ENCODE results near the gene CIB2.

DNA sequence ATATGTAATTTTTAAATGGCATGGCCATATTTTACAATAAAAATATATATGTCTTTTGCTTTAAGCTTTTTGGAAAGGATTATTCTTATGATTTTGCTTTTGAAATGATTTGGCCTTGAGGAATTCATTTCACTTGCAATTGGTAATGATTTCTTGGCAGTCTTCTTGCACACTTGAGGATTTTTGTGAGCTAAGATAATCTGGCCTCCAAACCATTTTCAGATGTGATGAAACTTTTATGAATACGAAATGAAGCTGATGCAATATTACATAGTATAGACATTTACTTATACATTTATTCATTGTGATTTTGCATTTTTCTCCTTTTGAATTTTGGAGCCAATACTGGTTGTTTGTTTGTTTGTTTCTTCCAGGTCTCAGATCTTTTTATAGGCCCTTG lies 45.3 kb downstream of the CIB2 start:
- TF ChIP-seq, protein P1, sequence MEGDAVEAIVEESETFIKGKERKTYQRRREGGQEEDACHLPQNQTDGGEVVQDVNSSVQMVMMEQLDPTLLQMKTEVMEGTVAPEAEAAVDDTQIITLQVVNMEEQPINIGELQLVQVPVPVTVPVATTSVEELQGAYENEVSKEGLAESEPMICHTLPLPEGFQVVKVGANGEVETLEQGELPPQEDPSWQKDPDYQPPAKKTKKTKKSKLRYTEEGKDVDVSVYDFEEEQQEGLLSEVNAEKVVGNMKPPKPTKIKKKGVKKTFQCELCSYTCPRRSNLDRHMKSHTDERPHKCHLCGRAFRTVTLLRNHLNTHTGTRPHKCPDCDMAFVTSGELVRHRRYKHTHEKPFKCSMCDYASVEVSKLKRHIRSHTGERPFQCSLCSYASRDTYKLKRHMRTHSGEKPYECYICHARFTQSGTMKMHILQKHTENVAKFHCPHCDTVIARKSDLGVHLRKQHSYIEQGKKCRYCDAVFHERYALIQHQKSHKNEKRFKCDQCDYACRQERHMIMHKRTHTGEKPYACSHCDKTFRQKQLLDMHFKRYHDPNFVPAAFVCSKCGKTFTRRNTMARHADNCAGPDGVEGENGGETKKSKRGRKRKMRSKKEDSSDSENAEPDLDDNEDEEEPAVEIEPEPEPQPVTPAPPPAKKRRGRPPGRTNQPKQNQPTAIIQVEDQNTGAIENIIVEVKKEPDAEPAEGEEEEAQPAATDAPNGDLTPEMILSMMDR (IDR thresholded peaks at IDR 0.05), result no peak
- TF ChIP-seq POLR2AphosphoS5 (IDR thresholded peaks at IDR 0.05), result no peak

Data from sigmoid colon (tissue), 4 donors.